GM21367 (cell line): Measurements from ENCODE around the gene LAMB1.
A peak's percentile ranks its signal among the peaks of the same experiment; 100 is the strongest.

ENCODE experiments used
- ATAC-seq: cut with Tn5 transposase; IDR thresholded peaks from one replicate; pipeline ENCODE4 v1.9.1; 2021; ENCODE audit not compliant: unreplicated experiment

Gene LAMB1

DNA sequence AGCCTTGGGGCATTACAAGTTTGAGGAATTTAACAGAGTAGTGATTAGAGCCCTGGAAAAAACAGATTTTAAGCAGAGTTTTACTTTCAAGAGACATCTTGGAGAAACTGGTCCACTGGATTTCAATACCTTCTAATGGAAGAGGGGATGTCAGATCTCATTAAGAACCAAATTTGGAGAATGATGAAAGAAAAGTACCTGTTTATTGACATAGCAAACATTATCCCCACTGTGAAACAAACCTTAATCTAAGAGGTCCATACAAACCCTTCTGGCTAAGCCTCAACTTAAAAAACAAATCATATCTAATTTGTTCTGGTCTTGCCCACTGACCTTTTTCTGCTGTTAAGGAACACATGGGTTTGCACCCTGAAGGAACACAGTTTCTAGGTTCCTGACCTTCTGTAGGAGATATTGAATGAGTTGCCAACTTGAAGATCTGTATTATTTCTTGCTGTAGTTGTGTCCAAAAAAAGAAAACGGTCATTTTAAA is 53.5 kb downstream of the LAMB1 start:
- no peak for ATAC-seq

DNA sequence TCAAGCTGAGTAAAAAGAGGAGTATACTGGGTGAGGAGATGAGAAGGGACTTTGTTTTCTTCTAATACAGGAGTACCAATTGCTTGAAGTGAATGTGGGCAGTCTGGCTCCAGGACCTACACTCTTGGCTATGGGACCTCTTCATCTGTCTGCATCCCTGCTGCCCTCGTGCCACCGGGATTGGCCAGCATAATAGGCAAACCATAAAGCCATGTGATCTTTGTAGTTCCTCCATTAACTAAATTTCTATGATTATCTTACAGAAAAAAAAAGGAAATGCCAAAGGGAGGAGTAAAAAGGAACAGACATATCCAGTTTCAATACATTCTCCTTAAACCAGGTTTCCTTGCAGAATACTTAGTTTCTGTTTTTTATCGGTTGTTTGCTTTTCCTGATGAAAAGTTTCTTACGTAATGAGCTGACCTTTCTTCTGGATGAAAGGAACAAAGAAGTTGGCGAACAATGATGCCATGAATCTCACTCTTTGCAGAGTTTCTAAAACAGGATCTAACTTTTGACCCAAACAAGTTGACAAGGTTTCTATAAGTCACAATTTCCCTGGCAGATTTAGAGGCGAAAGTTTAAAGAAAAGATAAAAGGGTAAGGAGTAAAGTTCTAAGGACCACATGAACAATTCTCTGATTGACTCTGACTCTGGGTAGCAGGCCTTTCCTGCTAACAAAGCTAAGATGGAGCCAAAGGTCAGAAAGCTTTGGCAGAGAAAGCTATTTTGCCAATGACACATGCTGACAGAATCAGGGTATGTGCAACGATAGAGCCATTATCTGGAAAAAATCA is 54.1 kb downstream of the LAMB1 start:
- ATAC-seq, result no peak

DNA sequence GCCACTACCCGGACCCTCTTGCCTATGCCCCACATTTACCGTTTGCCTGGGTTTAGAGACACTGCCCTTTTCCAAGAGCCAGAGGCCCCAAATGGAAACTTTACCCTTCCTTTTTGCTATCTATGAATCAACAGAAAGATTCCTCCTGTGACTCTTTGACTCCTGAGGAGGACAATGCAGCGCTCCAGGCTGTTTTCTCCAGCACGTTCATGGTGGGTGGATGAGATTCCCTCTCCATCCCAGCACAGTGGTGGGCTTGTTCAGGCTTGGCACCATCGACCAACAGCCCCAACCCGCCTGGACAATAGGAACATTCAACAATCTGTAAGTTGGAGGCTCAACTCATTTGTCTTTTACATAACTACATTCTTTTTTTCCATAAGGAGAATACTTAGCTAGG is 56.1 kb downstream of the LAMB1 start:
- no peak for ATAC-seq

DNA sequence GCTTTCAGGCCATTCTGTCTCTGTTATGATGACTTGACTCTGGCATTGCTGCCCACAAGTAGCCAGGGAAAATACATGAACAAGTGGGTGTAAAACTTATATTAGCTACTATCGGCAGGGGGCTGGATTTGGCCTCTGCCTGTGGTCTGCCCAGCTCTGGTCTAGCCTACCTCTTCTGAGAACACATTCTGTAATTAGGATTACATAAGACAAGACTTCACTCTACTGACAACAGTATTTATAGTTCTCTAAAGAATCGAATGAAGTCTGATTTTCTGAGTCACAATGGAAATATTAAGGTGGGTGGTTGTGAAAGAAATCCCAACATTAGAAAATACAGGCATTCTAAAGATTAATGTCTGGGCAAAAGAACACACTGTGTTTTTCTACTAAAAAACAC is 56.5 kb downstream of the LAMB1 start:
- ATAC-seq, result no peak

DNA sequence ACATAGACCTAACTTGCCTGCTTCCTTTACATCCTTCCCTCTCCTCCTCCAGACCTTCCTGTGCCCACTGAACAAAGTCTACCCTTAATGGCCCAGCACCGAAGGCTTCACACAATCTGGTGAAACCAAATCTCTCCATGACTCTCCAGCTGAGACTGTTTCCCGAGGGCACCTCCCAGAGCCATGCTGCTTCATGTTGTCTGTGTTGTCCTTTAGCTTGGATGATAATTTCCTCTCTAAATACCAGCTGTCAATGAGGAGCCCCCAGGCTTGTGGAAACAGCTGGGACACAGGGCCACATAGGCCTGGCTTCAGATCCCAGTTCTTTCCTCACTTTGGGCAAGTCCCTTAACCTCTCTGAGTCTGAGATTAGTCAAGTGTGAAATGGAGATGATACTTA is 57.6 kb downstream of the LAMB1 start:
- no peak for ATAC-seq

DNA sequence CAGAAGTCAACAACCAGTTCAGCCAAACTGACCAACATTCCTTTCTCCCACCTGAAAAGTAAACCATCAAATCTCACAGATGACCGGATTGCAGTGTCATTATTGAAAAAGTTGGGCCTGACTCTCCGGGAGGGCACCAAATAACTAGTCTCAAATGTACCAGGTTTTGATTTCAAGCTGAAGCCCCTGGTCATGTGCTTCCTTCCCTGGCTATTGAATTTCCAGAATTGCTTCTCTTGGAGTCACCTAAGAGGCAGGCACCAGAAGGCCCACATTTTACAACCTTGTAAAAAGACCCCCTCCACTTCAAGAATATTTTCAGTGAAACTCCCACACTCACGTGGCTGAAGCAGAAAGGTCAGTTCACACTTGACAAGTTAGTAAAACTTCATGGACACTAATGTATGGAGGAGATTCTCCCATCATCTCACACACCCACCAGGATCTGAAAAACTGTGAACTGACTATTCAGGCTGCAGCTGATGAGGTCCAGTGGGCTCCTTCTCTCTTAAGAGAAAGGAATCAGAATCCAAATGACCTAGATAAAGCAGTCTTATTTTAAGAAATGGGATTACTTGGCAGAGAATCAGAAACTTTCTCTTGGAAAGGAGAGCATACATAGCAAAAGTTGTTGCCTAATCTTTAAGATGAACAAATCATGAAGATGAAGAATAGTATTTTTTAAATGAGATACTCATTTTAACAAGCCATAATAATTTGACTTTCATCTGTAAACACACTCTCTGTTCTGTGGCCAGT is 58.4 kb downstream of the LAMB1 start:
- ATAC-seq, result no peak

DNA sequence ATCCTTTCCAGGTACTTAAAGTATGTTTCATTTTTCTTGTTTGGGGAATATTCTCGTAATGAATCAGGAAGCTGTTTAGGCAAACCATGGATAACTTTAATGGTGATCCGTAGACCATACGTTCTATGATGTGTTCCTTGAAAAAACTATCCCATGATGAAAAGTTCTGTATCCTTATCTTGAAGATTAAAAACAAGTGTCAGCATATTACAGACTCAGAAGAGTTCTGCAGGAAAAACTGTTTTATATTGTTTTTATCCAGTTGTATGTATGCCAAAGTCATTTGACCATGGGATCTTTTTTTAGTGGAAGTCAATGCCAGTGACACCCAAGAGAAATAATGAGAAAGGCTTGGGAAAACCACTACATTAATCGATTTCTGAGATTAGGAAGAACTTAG is 59.9 kb downstream of the LAMB1 start:
- no peak for ATAC-seq

DNA sequence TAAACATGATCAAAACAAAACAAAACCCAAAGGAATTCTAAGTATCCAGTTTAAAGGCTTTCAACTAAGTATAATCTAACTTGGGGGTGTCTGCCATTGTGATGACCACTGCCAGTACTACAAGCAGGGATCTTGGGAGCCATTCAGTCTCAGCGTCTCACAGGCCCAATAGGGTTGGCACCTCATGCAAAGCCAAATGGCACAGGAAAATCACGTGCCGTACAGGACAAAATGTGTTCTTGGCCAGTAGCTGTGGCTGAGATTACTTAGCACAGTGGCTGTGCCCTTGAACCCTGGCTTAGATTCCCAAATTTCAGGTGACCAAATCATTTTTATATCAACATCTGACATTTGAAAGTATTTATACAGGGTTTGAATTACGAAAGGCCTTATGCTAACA is 62.0 kb downstream of the LAMB1 start:
- ATAC-seq, result no peak

DNA sequence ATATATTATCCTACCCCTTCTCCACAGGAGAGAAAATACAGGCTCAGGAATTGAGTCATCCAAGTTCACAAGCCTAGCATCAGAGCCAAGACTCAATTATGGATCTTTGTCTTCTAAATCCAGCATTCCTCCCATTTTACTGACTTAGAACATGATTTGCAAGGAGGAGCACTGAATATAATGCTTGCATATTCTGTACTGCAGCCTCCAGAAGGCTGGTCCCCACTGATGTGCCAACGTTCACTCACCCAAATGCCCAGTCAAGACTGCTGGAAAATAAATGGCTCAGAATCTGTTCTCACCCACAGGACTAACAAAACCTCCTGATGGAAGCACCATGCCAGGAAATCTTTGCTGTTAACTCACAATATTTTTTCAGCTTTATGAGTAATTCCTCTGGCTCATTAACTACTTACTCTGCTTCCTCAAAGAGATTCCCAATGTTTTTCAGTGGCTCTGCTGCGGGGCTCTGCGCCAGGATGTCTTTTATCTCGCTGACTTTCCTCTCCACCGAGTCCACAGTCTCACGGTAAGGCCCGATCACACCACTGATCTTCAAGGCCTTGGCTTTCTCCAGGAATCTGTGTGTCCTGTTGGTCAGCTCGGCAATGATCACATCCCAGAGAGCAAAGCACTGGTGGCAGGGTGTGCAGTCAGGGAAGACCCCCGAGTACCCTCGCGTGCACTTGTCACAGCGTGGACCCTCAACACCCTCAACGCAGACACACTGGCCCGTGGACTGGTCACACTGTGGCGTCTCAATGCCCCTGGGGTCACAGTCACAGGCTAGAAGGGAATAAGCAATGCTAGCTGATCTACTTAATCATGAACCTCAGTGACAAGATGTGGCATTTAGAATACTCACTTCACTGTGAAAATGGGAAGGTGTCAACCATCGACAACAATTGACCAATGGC is 63.1 kb downstream of the LAMB1 start:
- no peak for ATAC-seq

DNA sequence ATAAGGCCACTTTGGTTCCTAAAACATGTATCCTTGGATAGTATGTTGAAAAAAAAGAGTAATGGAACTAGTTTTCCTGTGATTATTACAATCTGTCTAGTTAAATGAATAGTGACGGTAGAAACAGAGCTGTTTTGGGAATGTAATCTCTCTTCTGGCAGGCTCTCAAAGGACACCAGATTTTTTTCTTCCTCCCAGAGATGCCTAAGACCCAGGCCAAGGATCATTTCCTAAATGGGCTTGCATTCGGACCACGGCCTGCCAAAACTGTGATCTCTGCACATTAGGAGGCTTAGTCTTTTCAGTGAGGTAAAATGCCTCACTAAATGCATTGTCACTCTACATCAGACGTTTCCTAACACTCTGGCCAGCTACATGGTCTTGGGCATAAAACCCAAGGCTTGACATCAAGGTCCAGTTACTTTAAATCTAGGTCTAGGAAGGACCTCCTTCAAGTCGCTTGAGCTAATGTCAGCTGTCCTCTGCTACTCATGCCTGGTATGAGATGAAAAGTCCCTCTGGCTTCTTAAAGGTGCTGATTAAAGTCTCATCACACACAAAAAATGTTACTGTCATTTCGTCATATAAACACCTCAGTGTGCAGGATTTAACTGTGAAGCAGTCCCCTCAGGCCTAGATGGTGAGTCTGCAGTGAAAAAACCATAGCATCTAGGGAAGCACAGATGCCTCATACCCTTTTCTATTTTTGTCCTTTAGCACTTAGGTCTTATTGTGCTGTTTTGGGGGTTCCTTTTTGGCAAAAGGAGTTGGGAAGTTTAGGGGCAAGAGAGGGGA is 64.3 kb downstream of the LAMB1 start:
- no peak for ATAC-seq

DNA sequence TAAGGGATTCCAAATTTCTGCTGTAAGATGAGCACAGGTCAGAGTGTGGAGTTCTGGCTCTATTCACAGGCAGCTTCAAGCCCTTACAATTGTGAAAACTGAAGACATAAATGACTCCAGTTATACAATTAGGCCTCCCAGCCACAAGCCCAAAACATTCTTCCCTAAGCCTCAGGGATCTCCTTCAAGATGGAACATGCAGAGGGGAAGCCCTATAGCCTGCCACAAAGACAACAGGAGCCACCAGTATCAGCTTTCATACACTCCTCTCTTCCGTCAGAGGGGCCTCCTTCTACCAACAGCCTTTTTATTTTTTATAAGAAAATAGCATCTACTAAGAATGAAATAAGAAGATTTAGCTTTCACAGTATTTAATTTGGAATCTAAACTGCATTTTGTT is 65.4 kb downstream of the LAMB1 start:
- no peak for ATAC-seq

DNA sequence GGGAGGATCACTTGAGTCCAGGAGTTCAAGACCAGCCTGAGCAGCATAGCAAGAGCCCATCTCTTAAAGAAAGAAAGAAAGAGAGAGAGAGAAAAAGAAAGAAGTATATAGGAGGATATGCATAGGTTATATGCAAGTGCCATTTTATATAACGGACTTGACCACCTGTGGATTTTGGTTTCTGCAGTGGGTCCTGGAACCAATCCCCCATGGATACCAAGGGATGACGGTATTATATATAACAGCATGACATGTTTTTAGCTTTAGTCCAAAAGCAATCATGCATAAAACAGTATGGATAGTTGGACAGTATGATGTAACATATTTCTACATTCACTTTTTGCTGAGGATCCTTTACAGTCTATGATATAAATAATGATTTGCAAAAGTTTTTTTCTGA is 66.6 kb downstream of the LAMB1 start:
- no peak for ATAC-seq

DNA sequence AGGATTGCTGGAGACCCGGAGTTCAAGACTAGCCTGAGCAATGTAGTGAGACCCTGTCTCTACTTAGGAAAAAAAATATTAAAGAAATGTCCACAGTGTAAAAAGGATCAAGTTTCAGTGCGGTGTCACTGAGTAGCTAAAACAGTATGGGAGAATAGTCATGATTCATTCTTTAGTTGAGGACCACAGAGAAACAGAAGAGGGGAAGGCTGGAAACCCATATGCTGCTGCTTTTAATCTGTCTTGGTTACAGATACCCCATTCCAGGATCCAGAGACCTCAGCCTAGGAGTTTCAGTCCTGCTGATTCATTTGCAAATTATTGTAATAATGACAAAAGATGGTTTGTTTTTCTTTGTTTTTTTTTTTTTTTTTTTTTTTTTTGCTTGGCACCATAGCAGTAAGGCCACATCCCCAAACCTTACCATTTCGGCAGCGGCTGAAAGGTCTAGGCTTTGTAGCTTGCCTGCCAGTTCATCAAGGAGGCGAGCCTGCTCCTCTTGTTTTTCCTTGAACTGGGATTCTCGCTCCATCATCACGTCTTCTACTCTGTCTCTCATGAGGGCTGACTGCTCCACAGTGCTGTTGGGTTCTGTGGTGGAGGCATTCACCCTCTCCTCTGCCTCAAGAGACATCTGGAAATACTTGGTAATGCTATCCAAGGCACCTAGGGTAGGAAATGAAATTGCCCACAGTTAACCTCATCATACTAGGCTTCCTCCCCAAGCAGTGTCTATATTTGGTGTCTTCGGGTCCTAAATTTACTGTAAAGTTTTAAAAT is 67.8 kb downstream of the LAMB1 start:
- no peak for ATAC-seq

DNA sequence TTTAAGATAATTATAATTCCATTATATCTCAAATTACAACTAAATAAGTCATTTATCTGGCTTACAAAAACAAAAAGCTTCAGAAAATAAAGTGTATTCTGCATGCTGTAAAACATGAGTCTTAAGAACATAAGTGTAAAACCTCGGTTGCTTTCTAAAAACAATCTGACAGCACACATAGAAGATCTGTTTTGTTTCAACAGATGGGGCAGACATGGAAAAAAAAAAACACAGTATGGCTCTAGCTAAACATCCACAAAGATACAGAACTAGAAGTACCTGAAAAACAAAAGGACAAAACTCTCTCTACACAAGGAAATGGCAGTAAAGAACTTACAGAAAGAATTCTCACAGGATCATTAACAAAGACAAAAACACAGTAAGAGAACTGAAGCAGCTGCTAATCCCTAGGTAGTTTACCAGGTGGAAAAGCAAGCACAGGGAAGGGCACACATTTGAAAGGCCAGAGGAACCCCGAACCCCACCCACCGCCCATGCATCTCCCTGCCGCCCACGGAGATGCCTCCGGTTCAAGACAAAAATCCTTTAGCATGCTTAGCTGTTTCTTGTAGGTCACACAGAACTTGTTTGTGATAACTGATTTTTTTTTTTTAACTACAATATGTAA is 69.5 kb downstream of the LAMB1 start:
- no peak for ATAC-seq

DNA sequence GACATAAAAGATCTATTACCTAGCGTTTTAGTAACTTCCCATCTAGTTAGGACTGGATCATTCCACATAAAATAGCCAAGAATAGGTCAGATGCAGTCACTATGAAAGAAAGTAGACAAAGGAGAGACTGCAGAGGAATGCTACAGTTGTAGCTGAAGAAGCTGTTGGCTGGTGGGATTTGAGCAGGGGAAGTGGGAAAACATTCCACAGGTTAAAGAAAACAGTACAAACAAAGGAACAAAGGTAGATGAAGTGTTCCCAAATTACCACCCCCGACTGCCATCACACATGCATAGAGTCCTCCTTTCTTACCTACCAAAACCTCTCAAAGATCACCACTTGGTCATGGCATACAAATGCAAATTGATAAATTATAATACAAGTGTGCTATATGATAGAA is 70.2 kb downstream of the LAMB1 start:
- no peak for ATAC-seq

DNA sequence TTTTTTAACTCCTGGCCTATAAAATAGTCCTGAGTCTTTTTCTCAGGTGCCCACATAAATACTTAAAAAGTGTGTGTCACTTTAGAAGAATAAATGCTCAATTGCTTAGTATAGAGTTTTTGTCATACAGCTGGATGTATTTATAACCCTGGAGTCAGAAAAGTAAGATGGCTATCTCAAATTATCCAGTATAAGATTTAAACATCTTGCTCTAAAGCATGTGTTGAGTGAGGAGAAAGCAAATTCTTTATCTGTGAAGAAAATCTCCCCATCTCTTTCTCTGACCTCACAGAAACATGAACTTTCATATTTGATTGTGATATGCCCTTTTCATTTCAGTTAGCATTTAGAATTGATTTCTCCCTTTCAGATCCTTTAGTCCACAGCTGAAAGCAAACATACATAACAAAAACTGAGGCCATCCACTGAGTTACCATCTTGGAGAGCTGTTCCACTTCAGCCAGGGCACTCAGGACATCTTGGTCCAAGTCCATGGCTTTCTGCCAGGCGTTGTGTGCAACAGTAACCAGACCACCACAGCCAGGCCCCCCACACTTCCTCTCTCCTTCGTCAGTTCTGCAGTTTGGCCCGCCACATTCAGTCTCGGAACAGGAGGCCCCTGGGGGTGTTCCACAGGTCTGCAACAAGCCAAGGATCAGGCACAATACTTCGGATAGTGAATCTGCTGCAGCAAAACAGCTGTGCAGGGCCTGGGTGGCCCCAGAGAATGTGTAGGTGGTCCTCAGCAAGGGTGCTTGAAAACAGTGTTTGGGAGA is 71.0 kb downstream of the LAMB1 start:
- ATAC-seq, result no peak

DNA sequence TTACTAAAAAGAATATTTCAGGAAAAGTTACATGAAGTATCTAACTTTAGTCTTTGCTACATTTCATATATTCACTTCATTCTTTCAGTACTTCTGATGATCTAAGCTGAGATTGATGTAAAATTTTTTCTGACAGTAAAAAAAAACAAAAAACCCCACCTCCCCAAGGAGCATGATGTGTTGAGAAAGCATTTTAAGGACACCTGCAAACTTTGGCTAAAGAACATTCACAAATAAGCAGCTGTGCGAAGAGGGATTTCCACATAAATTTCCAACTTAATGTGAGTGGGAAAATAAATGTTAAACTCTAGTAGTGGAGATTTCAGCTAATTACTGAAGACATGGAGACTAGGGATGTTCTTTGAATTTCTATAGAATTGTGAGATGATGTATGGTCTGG is 76.5 kb downstream of the LAMB1 start:
- ATAC-seq, result no peak

DNA sequence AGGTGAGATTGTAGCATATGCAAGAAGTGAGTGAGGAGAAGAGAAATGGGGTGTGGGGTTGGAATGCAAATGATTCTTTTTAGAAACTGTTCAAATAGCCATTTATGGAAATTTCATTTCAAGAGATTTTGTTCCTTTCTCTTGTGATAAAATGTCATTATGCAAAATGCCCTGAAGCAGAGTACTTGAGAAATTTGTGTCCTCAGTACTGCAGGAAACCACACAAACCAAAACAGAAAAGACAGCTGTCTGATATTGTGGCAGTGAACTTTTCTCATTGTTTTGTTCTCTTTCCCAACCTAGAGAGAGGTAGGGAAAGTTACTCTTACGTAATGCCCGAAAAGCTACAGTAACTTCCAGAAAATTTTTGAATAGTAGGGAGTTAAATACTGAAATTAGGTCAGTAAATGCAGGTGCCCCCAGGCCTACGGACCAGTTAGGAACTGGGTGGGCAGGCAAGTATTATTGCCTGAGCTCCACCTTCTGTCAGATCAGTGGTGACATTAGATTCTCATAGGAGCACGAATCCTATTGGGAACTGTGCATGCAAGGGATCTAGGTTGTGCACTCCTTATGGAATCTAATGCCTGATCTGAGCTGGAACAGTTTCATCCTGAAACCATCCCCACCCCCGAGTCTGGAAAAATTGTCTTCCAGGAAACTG is 78.0 kb downstream of the LAMB1 start:
- ATAC-seq, result peak; percentile 95
